Hippocampal formation (tissue), 2 donors: ENCODE results near the gene DUSP5.

Experiments
- DNase-seq, 2 donors: peaks; one replicate each; lab custom pipeline; 2025; lab: John Stamatoyannopoulos, UW

Gene DUSP5

GRCh38 chr10:110500515-110500905 lies 2.8 kb downstream of the DUSP5 start:
- no peak for DNase-seq

DNA sequence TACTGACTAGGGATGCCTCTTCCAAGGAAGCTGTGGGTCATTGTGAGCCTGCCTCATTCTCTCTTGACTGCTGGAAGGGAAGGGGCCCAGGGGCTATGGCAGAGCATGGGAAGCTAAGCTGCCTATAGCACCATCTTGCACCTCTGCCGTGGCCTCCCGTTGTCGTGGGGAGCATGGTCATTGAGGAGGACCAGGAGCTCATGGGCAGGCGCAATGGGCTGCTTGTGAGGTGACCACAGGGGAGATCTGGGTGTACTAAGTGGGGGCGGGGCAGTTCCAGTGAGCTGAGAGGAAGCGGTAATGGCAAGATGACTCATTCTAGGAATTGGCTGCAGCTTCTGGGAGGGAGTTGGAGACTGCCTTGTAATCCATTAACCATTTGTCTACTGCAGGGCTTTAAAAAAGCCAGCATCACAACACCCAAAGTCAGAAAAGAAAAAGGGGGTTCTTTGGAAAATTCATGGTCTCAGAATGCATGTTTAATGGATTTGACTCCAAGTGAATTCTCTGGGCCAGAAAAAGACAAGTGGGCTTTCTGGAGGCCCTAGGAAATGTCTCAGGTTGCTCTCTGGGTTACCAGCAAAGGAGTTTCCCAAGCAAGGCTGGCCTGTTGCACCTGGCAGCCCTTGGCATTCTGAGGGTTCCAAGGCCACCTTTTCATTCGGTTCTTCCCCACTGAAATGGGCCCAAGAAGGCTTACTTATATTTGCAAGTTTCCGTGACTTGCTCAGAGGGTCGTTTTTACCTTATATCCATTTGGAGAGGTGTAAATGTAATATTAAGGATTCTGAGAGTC lies 3.6 kb downstream of the DUSP5 start:
- DNase-seq, result peak; percentile 40 to 53

DNA sequence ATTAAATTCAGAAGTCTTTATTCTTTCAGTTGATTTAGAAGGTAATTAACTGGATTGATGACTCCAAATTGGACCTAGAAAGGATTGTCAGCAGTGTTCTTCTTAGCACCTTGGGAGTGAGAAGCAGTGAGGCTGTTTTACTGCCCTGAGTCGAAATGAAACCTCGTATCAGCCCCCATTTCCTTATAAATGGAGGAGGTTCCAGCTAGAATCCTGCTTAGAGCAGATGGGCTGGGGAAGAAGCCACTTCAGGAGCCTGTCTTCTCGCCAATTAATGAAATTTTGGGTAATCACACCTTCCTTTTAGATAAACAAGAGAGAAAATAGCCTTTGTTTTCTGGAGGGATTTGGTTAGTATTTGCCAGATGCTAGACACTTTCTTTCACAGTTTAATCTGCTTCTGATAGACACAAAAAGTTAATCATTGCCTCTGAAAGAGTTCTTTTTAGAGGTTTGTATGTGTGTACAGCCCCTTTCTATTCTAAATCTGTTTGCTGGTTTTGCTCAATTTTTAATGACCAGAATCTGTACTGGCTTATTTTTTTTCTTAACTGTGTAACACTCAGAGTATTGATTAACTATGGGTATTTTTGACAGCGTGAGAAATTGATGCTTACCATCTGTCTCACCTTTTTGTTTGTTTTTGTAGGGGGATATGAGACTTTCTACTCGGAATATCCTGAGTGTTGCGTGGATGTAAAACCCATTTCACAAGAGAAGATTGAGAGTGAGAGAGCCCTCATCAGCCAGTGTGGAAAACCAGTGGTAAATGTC lies 4.6 kb downstream of the DUSP5 start:
- no peak for DNase-seq

DNA sequence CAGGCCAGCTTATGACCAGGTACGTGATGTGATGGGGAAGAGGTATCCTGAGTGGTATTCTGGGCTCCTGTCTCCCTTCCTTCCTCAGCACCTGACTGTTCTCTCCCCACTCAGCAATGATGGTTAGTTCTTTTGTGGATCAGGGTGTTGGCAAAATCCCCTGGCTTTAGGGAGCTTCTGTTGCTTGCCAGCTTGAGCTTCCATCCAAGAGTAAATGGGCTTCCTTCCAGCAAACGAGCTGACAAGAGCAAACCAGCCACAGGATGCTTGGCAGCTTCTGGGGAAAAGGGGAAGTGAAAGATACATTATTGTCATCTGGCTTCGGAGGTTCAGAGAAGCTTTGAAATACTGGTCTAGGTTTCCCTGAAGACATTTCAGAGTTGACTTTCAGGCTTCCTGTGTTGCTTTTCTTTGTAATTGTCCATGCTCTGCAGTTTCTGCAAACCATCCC lies 5.2 kb downstream of the DUSP5 start:
- DNase-seq, result peak; percentile 47 to 77

DNA sequence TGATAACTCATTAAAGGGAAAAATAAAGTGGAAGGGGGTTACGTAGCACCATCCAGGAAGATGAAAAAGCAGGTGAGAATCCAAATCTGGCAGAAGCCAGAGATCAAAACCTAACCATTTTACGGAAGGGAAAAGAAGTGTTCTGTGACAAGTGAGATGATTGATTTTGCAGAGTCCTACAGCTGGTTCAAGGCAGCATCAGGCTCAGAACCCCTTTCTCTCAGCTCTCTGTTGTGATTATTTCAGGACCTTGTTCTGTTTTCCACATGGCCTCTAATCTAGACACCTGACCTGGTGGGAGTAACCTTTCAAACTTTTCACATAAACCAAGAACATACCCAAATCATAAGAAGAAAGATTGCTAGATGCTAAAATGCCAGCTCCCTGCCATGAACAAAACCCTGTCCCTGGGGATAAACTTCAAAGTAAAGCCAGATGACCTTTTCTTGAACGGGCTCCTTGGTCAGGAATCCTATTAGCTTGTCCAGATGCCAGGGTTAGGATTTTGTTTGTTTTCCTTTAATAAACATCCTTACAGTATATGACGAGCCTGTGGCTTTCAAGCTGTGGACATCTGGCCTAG lies 5.9 kb downstream of the DUSP5 start:
- DNase-seq, result no peak

GRCh38 chr10:110504111-110504735 lies 6.5 kb downstream of the DUSP5 start:
- DNase-seq, result peak; percentile 19 to 48

- no peak for DNase-seq
Observed at GRCh38 chr10:110505130-110505770, 7.5 kb downstream of the DUSP5 start.

DNA sequence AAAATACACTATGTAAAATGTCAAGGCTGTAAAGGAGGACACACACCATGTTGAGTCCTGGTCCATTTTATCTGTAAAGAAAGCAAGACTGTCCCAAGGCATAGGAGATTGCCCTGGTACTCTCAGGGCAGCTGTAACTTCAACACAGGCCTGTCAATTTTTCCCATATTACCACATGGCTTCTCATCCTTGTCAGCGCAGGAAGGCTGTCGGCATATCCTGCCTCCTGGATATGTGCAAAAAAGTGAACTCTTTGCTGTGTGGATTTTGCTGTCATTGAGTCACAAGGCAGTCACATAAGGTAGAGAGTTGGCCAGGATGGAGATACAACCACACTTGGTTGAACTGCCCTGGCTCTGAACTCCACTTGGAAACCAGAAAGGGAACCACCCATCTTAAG lies 8.7 kb downstream of the DUSP5 start:
- no peak for DNase-seq

- peak in 1 of 2 donors; percentile 10 for DNase-seq
Observed at GRCh38 chr10:110507346-110507745, 9.6 kb downstream of the DUSP5 start.

DNA sequence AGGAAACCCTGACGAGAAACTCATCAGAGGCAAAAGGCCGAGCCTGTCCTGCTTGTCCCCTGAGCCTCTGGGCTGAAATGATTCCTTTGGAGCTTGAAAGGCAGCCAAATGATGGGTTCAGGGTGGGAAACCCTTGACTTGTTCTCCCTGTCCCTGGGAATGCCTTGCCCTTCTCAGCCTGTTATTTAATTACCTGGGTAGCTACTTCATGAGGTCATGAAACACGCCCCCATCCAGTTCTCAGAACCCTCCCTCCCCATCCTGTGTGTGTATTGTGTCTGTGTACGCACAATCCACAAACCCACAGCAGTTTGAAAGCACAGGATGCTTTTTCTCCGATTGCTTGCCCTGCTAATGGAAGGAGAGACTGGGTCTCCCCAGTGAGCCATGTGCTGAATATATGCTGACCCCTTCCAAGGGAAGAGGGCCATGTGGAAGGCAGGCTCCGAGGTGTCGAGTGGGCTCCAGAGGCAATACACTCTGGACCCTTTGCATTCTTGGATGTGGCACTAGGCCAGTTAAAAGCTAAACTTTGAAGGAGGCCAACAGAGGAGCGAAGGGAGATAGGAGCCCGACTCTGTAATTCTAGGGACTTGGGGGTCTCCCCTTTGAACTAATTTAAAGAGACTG lies 10.6 kb downstream of the DUSP5 start:
- no peak for DNase-seq

DNA sequence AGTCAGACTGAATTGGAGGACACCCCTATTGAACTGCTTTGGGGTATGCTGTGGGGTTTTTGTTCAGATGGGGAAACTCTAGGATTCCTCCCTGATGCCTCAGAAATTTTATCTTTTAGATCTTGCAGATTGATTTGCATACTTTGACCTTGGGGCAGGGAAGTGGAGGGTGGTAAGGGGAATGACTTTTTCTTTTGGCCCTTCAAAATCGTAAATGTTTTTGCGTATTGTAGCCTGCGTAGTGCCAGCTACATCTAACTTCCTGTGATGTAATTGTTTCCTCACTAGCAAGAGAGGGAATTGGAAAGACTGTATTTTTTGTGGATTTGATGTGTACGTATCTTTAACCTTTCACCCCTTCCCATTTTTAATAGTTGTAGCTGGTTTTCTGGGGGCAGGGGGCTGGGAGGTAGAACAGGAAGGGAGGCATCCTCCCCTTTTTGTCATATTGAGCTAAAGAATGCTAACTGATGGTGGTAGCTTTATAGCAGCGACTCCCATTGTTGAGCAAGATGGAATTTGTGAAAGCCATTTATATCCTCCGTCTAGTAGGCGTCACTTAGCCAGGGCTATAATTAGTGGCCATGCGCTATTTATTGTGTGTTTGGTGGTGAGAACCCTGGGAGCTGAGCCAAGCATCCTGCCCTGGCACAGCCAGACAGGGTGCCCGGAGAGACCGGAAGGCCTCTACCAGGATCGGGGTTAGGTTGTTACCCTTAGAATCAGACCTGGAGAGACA lies 11.3 kb downstream of the DUSP5 start:
- DNase-seq, result no peak

GRCh38 chr10:110509560-110509959 lies 11.9 kb downstream of the DUSP5 start:
- no peak for DNase-seq

DNA sequence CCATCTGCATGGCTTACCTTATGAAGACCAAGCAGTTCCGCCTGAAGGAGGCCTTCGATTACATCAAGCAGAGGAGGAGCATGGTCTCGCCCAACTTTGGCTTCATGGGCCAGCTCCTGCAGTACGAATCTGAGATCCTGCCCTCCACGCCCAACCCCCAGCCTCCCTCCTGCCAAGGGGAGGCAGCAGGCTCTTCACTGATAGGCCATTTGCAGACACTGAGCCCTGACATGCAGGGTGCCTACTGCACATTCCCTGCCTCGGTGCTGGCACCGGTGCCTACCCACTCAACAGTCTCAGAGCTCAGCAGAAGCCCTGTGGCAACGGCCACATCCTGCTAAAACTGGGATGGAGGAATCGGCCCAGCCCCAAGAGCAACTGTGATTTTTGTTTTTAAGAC lies 12.4 kb downstream of the DUSP5 start:
- no peak for DNase-seq

GRCh38 chr10:110510730-110511129 lies 13.0 kb downstream of the DUSP5 start:
- DNase-seq, result no peak

DNA sequence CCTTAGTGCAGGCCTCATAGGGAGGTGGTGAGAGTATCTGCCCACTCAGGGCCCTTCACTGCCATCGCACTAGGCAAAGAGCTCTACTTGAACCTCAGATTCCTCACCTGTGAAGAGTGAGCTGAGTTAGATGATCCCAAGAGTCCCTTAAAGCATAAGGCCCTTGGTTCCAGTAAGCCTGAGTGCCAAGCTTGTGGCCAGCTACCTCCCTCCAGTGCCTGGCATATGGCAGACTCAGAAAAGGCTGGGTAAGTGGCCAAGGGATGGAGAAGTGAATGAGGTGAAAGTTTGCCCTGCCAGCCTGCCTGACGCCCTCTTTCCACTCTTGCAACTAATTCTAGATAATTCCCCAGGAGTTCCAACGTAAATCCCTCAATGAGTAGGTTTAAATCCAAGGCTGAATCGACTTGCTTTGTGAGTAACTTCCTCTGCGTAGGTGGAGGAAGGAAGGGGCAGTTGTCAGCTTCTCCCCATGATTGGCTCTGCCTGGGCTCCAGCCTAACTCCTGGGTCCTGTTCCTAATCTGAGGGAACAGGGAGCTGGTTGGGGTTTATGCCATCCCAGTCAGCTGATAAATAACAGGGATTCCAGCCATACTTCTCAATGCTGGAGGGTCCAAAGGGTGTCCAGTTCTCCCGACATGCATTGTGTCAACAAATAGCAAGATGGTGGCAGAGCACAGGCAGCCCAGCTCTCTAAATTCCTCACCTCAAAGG lies 14.2 kb downstream of the DUSP5 start:
- no peak for DNase-seq

GRCh38 chr10:110512461-110513187 lies 14.9 kb downstream of the DUSP5 start:
- DNase-seq, result no peak

DNA sequence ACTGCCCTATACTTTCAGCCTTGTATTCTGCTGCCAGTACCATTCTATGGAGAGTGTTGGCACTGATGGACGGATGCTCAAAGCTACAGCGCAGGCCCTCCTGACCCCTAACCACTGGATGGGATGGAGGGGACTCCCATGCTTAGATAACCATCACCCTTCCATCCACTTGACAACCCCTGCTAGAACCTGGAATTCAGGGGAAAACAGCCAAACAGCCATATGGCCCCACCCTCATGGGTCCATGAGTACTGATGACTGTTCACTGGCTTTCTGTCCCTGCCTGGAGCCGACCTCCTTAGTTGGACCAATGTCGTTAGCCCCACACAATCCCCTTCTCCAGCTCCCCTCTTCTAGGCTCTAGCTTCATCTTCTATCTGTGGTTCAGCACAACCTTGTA lies 16.2 kb downstream of the DUSP5 start:
- DNase-seq, result no peak

DNA sequence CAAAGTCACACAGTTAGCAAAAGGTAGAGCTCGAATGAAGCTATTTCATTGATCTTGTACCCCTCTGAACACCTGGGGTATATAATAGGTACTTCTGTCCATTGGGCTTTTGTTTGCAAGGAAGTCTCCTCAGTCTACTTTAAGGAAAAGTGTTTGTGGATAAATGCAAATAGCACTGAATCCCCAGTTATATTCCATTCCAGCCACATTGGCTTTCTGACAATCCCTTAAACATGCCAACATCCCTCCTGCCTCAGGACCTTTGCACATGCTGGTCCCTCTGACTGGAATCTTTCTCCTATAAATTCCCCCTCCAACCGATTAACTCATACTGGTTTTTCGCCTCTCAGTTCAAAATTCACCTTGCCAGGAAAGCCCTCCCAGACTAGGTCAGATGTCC lies 17.1 kb downstream of the DUSP5 start:
- DNase-seq, result no peak

- DNase-seq, result no peak
Observed at GRCh38 chr10:110516815-110517492, 19.2 kb downstream of the DUSP5 start.
